ENCODE results near the gene DENND2A.
A peak's percentile ranks its signal among the peaks of the same experiment; 100 is the strongest.
"Not testable (repeated sequence)": the region's sequence is repeated elsewhere in the genome, so short reads cannot be mapped to it uniquely, and the experiment has no call there.

DENND2A gene

GRCh38 chr7:140619915-140620510, 20.6 kb downstream of the DENND2A start:
- DNase-seq (ENCODE audit: low read depth in 2 of 2) = not testable (repeated sequence)

- DNase-seq (ENCODE audit: low read depth in 2 of 2) = no peak
Observed at GRCh38 chr7:140619176-140619575, 21.4 kb downstream of the DENND2A start.

- no peak for DNase-seq (ENCODE audit: low read depth in 2 of 2)
Observed at GRCh38 chr7:140618306-140618705, 22.3 kb downstream of the DENND2A start.

- DNase-seq (ENCODE audit: low read depth in 2 of 2) = no peak
Observed at GRCh38 chr7:140617081-140617480, 23.5 kb downstream of the DENND2A start.

- no peak for DNase-seq (ENCODE audit: low read depth in 2 of 2)
Observed at GRCh38 chr7:140616328-140616727, 24.3 kb downstream of the DENND2A start.

GRCh38 chr7:140611641-140612040, 29.0 kb downstream of the DENND2A start:
- no peak for DNase-seq (ENCODE audit: low read depth in 2 of 2)

GRCh38 chr7:140610204-140611165, 30.1 kb downstream of the DENND2A start:
- no peak for DNase-seq (ENCODE audit: low read depth in 2 of 2)

- DNase-seq (ENCODE audit: low read depth in 2 of 2) = no peak
Observed at GRCh38 chr7:140609646-140610045, 31.0 kb downstream of the DENND2A start.

- no peak for DNase-seq (ENCODE audit: low read depth in 2 of 2)
Observed at GRCh38 chr7:140607441-140607989, 33.1 kb downstream of the DENND2A start.

- no peak for DNase-seq (ENCODE audit: low read depth in 2 of 2)
Observed at GRCh38 chr7:140605337-140605736, 35.3 kb downstream of the DENND2A start.

GRCh38 chr7:140604760-140605159, 35.9 kb downstream of the DENND2A start:
- no peak for DNase-seq (ENCODE audit: low read depth in 2 of 2)

GRCh38 chr7:140604076-140604475, 36.5 kb downstream of the DENND2A start:
- no peak for DNase-seq (ENCODE audit: low read depth in 2 of 2)

GRCh38 chr7:140601566-140602174, 38.9 kb downstream of the DENND2A start:
- DNase-seq (ENCODE audit: low read depth in 2 of 2) = no peak

GRCh38 chr7:140600341-140600740, 40.3 kb downstream of the DENND2A start:
- DNase-seq (ENCODE audit: low read depth in 2 of 2) = no peak

- no peak for DNase-seq (ENCODE audit: low read depth in 2 of 2)
Observed at GRCh38 chr7:140597428-140597949, 43.1 kb downstream of the DENND2A start.

- no peak for DNase-seq (ENCODE audit: low read depth in 2 of 2)
Observed at GRCh38 chr7:140596519-140597427, 43.8 kb downstream of the DENND2A start.

- no peak for DNase-seq (ENCODE audit: low read depth in 2 of 2)
Observed at GRCh38 chr7:140595468-140596092, 45.0 kb downstream of the DENND2A start.

GRCh38 chr7:140594131-140594691, 46.4 kb downstream of the DENND2A start:
- no peak for DNase-seq (ENCODE audit: low read depth in 2 of 2)

GRCh38 chr7:140593672-140593982, 47.0 kb downstream of the DENND2A start:
- DNase-seq (ENCODE audit: low read depth in 2 of 2) = peak in 1 of 2 donors; percentile 13

- no peak for DNase-seq (ENCODE audit: low read depth in 2 of 2)
Observed at GRCh38 chr7:140592964-140593671, 47.5 kb downstream of the DENND2A start.
